Mesenteric fat pad (tissue), 1 donor: ENCODE measurements around the gene ACAD11. TPM values are rescaled to one million over a fixed set of nuclear protein-coding genes. Genes with fewer than 3 reads are reported as not detected.

ENCODE experiments used
- DNase-seq: peaks from one replicate; pipeline ENCODE4 v3.0.0-alpha.2; 2020; ENCODE audit warnings: low spot score
- total RNA-seq: library from RNA; stranded (reverse); fragmentation: NEBNext Ultra II Directional; extraction: Animal tissue kit (Norgen Biotek cat#: 25700); gene quantifications from one replicate; pipeline ENCODE4 v1.2.1, GENCODE V29; 2021
- donor health status: DM: yes; HTN: yes; CAD: no.

ACAD11 gene
- total RNA-seq, 1 donor from 2014 or later = 24.8 TPM

- DNase-seq = no peak
These were observed 104.1 kb downstream of the ACAD11 start for GRCh38 chr3:132555306-132556035.

GRCh38 chr3:132554437-132554836 lies 105.2 kb downstream of the ACAD11 start:
- no peak for DNase-seq

GRCh38 chr3:132553826-132554225 lies 105.8 kb downstream of the ACAD11 start:
- DNase-seq = no peak

GRCh38 chr3:132550579-132551305 lies 108.9 kb downstream of the ACAD11 start:
- DNase-seq = no peak

- no peak for DNase-seq
These were observed 109.6 kb downstream of the ACAD11 start for GRCh38 chr3:132549890-132550578.

GRCh38 chr3:132549169-132549568 lies 110.4 kb downstream of the ACAD11 start:
- no peak for DNase-seq

GRCh38 chr3:132545471-132545870 lies 114.1 kb downstream of the ACAD11 start:
- no peak for DNase-seq

- DNase-seq = no peak
These were observed 115.5 kb downstream of the ACAD11 start for GRCh38 chr3:132544130-132544529.

GRCh38 chr3:132543011-132543739 lies 116.4 kb downstream of the ACAD11 start:
- DNase-seq = no peak

- no peak for DNase-seq
These were observed 117.0 kb downstream of the ACAD11 start for GRCh38 chr3:132542577-132542976.

GRCh38 chr3:132539681-132540080 lies 119.9 kb downstream of the ACAD11 start:
- no peak for DNase-seq

- DNase-seq = no peak
These were observed 121.5 kb downstream of the ACAD11 start for GRCh38 chr3:132538072-132538471.

GRCh38 chr3:132537297-132537696 lies 122.3 kb downstream of the ACAD11 start:
- no peak for DNase-seq

- DNase-seq = no peak
These were observed 123.0 kb downstream of the ACAD11 start for GRCh38 chr3:132536442-132537153.

- no peak for DNase-seq
These were observed 123.8 kb downstream of the ACAD11 start for GRCh38 chr3:132535575-132536441.

- DNase-seq = no peak
These were observed 129.0 kb downstream of the ACAD11 start for GRCh38 chr3:132530624-132531023.

- DNase-seq = no peak
These were observed 137.3 kb downstream of the ACAD11 start for GRCh38 chr3:132522353-132522752.

- DNase-seq = no peak
These were observed 137.7 kb downstream of the ACAD11 start for GRCh38 chr3:132521901-132522300.

GRCh38 chr3:132519914-132520313 lies 139.7 kb downstream of the ACAD11 start:
- no peak for DNase-seq

- DNase-seq = no peak
These were observed 142.3 kb downstream of the ACAD11 start for GRCh38 chr3:132517311-132517710.
